PC-3 (cell line): ENCODE measurements around the gene EVL. TPM values are rescaled to one million over a fixed set of nuclear protein-coding genes. Genes with fewer than 3 reads are reported as not detected.

Experiments
- ATAC-seq: fragments of 200-7000 bp; cut with Tn5 transposase; 2 replicates; pipeline ENCODE4 v1.9.1; 2020; ENCODE audit warnings: mild to moderate bottlenecking, moderate library complexity
- BruUV-seq: library from RNA; stranded (reverse); fragments of 400-500 nt; replicated peaks from 2 replicates; lab custom pipeline; 2021; lab: Mats Ljungman, UMichigan
- CTCF ChIA-PET: fragments of 300-600 bp; sonication (Branson Sonifier 250); formaldehyde crosslinking; loops from one replicate; lab custom pipeline; 2022; ENCODE audit warnings: antibody characterized with exemption; lab: Charles Lee
- POLR2A ChIA-PET: fragments of 300-600 bp; sonication (Branson Sonifier 250); formaldehyde crosslinking; loops from one replicate; lab custom pipeline; 2022; ENCODE audit warnings: antibody characterized with exemption; ENCODE audit not compliant: unreplicated experiment; lab: Charles Lee
- DNase-seq: peaks from one replicate; pipeline ENCODE4 v3.0.0-alpha.2; 2015
- H2AFZ ChIP-seq: fragments of 300-600 bp; sonication (generic); 2 replicates; pipeline ENCODE4 v1.6.0; 2016; ENCODE audit warnings: antibody characterized with exemption, low read length
- H3F3A ChIP-seq: fragments of 300-600 bp; sonication (generic); one replicate; pipeline ENCODE4 v1.6.0; 2017; ENCODE audit warnings: antibody characterized with exemption, low read length, control low read depth, mild to moderate bottlenecking; ENCODE audit not compliant: unreplicated experiment
- H3K27ac ChIP-seq: fragments of 300-600 bp; sonication (generic); 2 replicates; pipeline ENCODE4 v1.5.1; 2016; ENCODE audit warnings: mild to moderate bottlenecking, low read length
- H3K27me3 ChIP-seq: fragments of 300-600 bp; sonication (generic); 2 replicates; pipeline ENCODE4 v1.6.1; 2016; ENCODE audit warnings: low read length, mixed read lengths
- H3K36me3 ChIP-seq: fragments of 300-600 bp; sonication (generic); 2 replicates; pipeline ENCODE4 v1.6.1; 2016; ENCODE audit warnings: low read depth, mixed run types, low read length, mixed read lengths
- H3K4me1 ChIP-seq: fragments of 300-600 bp; sonication (generic); 2 replicates; pipeline ENCODE4 v1.5.1; 2016; ENCODE audit warnings: low read length; ENCODE audit not compliant: insufficient read depth
- H3K4me2 ChIP-seq: fragments of 300-600 bp; sonication (generic); 2 replicates; pipeline ENCODE4 v1.6.0; 2016; ENCODE audit warnings: low read length
- H3K4me3 ChIP-seq: fragments of 300-600 bp; sonication (generic); 2 replicates; pipeline ENCODE4 v1.5.1; 2016; ENCODE audit warnings: mild to moderate bottlenecking, low read length, mixed read lengths
- H3K79me2 ChIP-seq: fragments of 300-600 bp; sonication (generic); 2 replicates; pipeline ENCODE4 v1.6.1; 2017; ENCODE audit warnings: low read length, mixed read lengths
- H3K9ac ChIP-seq: fragments of 300-600 bp; sonication (generic); 2 replicates; pipeline ENCODE4 v1.6.0; 2016; ENCODE audit warnings: mild to moderate bottlenecking, low read length
- H3K9me2 ChIP-seq: fragments of 300-600 bp; sonication (generic); replicated peaks from 2 replicates; pipeline ENCODE4 v1.6.1; 2016; ENCODE audit warnings: mixed run types, low read length, mixed read lengths
- H3K9me3 ChIP-seq: fragments of 300-600 bp; sonication (generic); 2 replicates; pipeline ENCODE4 v1.6.1; 2016; ENCODE audit warnings: low read length, mixed read lengths
- H4K20me1 ChIP-seq: fragments of 300-600 bp; sonication (generic); 2 replicates; pipeline ENCODE4 v1.6.1; 2016; ENCODE audit warnings: low read length, mixed read lengths
- CTCF ChIP-seq: fragments of 300-600 bp; sonication (generic); conservative IDR thresholded peaks from 2 replicates; pipeline ENCODE4 v1.5.1; 2017; ENCODE audit warnings: antibody characterized with exemption, low read depth, mild to moderate bottlenecking, low read length
- EZH2 ChIP-seq: fragments of 300-600 bp; sonication (generic); IDR thresholded peaks from one replicate; pipeline ENCODE4 v1.6.1; 2017; ENCODE audit warnings: antibody characterized with exemption, mild to moderate bottlenecking, low read length; ENCODE audit not compliant: unreplicated experiment
- EZH2phosphoT487 ChIP-seq: fragments of 300-600 bp; sonication (generic); IDR thresholded peaks from 2 replicates; pipeline ENCODE4 v1.6.1; 2018; ENCODE audit warnings: mild to moderate bottlenecking, antibody characterized with exemption, low read length, borderline replicate concordance
- intact Hi-C: fragments of 100-400 bp; cut with micrococcal nuclease; formaldehyde crosslinking; loops from 2 replicates; pipeline ENCODE4 v1.9.0; 2023
- total RNA-seq: library from RNA; depleted of rRNA; stranded (reverse); fragments of >200 nt; gene quantifications from 2 replicates; pipeline ENCODE4 v1.2.3, GENCODE V29; 2014

Gene EVL
- total RNA-seq, 1 experiment from 2014 or later: 26.5 TPM

- TF ChIP-seq CTCF: no peak
- TF ChIP-seq EZH2phosphoT487: no peak
- TF ChIP-seq EZH2: no peak
- POLR2A ChIA-PET: no interaction called here
Observed at GRCh38 chr14:100102156-100102785, 37.0 kb downstream of the EVL start.

GRCh38 chr14:100103250-100104005, 38.2 kb downstream of the EVL start:
- H3K36me3 ChIP-seq: no peaks in the 10 kb centered on the region
- no peak for ATAC-seq
- peaks cover 21% of the 10 kb centered on the region for H3K4me1 ChIP-seq
- H3K9ac ChIP-seq: no peak overlapping the region
- H3K9me3 ChIP-seq: no peaks in the 10 kb centered on the region
- no peak for DNase-seq
- no peaks in the 10 kb centered on the region for H3K27me3 ChIP-seq
- intact Hi-C loops: no loop called here
- CTCF ChIA-PET: interaction anchor here (0.6 kb wide), 1 partner anchor 90 kb away, joined by 3 read pairs; no protein-coding TSS in a partner anchor
- no peaks in the 10 kb centered on the region for H3K9me2 ChIP-seq
- BruUV-seq: no TSS peak
- no peak overlapping the region for H3K4me2 ChIP-seq
- H2AFZ ChIP-seq: no peak overlapping the region
- H4K20me1 ChIP-seq: no peaks in the 10 kb centered on the region
- H3F3A ChIP-seq: no peaks in the 10 kb centered on the region
- TF ChIP-seq EZH2 (no peak), CTCF (no peak), EZH2phosphoT487 (no peak)
- POLR2A ChIA-PET: no interaction called here
- H3K4me3 ChIP-seq: no peak overlapping the region
- H3K79me2 ChIP-seq: no peaks in the 10 kb centered on the region
- no peak overlapping the region for H3K27ac ChIP-seq

More at GRCh38 chr14:100102156-100102785, 37.0 kb downstream of the EVL start:
- peaks cover 17% of the 10 kb centered on the region for H3K4me1 ChIP-seq
- H2AFZ ChIP-seq: no peak overlapping the region
- H3K4me2 ChIP-seq: no peak overlapping the region
- no TSS peak for BruUV-seq
- H3K36me3 ChIP-seq: no peaks in the 10 kb centered on the region
- intact Hi-C loops: no loop called here
- no peaks in the 10 kb centered on the region for H3K9me2 ChIP-seq
- DNase-seq (no peak), ATAC-seq (no peak)
- no peaks in the 10 kb centered on the region for H3F3A ChIP-seq
- H3K27me3 ChIP-seq: no peaks in the 10 kb centered on the region
- H3K9ac ChIP-seq: no peak overlapping the region
- no peaks in the 10 kb centered on the region for H3K79me2 ChIP-seq
- H3K27ac ChIP-seq: no peak overlapping the region
- no peaks in the 10 kb centered on the region for H3K9me3 ChIP-seq
- H4K20me1 ChIP-seq: no peaks in the 10 kb centered on the region
- H3K4me3 ChIP-seq: no peak overlapping the region
- CTCF ChIA-PET: no interaction called here
